ENCODE data around the gene C11orf71.

The C11orf71 gene, protein sequence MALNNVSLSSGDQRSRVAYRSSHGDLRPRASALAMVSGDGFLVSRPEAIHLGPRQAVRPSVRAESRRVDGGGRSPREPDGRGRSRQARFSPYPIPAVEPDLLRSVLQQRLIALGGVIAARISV

DNA sequence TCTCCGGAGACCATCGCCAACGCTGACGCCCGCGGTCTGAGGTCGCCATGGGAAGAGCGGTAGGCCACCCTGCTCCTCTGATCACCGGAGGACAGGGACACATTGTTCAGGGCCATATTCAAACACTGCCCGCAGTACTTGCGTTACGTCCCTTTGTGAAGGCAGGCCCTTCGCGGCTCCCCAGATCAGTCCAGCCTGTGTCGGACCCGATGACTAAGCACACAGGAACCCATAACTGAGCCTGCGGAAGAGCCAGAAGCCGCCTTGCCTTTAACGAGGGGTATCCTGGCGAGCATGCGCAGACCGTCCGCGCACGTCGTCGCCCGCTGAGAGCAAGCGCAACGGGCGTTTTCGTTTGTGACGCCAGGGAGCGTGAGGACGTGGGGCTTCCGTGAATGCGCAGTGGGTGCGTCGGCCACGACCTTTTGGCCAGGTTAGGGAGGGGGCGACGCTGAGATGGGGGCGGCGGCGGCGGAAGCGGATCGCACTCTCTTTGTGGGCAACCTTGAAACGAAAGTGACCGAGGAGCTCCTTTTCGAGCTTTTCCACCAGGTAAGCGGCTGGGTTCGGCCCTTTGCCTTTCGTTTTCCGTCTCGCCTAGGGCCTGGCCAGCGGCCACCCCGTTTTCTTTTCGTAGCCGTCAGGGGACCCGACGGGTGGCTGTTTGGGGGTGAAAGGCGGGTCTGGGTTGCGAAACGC lies at the start of gene C11orf71, which contains the start of gene RBM7:
Gene C11orf71, minus strand, starts transcription at position 296 of the 699 bp plus-strand sequence. Its CDS starts 180 bp downstream, at position 116.
Gene RBM7, plus strand, starts transcription at position 451 of the 699 bp plus-strand sequence. Its CDS starts 6 bp downstream, at position 457.
- peak; percentile 99 to 100 (median 100) for DNase-seq

DNA sequence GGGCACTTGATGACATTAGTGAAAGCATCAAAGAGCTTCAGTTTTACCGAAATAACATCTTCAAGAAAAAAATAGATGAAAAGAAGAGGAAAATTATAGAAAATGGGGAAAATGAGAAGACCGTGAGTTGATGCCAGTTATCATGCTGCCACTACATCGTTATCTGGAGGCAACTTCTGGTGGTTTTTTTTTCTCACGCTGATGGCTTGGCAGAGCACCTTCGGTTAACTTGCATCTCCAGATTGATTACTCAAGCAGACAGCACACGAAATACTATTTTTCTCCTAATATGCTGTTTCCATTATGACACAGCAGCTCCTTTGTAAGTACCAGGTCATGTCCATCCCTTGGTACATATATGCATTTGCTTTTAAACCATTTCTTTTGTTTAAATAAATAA lies 49.5 kb upstream of the C11orf71 start:
- no peak for DNase-seq

DNA sequence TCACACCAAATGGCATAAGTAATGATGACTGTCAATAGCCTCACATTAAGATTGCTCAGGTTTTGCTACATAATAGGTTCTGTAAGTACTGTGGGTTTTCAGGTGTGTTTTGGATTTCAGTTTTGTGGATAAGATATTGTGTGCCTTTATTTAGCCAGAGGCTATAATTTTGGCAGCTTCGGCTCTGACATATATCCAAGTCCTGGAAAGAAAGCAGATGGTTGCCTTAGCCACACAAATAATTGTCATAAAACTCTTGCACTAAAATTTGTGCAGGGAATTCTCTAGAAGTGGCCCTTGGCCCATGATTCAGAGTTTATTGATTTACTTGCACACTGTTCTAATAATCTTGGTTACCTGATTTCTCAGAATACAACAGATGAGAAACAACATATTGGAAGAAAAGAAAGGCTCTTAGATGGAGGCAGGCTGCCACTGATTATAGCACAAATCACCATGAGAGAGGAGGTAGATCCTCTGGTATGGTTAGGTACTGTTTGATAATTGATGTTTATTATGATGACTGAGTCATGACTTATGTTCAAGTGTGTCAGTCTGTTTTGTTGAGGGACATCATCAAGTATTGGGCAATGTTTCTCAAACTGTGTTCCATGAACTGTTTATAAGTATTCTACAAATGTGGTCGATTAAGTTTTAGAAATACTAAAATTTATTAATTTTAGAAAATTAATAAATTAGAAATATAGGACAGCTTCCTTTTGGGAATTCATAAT lies 48.6 kb upstream of the C11orf71 start:
- no peak for DNase-seq

DNA sequence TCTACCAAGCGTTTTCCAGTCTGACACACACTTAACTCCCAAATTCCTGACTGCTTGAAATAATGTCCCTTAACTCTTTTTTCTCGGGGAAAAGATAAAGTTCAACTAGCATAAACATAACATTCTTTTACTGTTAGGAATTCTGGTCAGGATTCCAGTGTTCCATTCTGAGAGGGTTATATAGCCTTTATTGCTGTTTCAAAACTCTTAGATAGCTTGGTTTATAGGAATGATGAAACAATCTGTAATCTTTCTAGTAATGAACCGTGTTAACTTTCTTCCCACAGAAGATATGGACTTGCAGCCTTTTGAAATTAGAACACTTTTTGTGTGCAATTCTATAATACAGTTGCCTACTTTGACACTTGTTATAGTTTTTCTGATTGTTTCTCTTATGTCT lies 47.6 kb upstream of the C11orf71 start:
- no peak for DNase-seq

DNA sequence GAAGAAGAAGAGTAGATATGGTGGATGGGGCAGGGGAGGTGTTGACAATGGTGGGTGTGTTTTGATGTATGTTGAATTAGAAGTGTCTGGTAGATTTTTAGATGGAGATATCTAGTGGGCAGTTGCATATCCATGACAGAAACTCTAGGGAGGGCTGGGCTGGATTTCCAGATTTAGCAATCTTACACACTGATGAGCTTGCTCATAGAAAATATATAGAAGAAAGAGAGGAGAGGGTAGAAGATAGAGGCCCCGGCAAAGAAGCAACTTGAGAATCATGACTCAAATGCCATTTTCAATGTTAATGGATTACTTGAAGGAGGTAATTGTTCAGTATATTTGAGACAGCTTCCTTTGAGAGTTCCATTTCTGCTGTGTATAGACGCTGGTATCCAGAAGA lies 47.1 kb upstream of the C11orf71 start:
- no peak for DNase-seq

DNA sequence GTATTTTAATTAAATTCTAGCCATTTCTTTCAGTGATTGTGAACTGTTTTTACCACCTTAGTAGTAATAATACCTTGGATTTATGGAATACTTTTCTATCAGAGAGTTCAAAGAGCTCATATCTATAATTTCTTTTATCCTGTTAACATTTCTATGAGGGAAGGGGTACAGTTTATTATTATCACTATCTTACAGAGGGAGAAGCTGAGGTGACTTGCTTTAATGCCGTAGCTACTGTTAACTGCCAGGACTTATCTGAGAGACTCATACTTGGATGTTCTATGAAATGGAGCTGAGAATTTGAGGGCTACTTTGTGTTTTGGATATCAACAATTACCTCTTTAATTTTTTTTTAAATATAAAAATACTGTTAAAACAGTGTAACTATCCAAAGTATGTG lies 42.2 kb upstream of the C11orf71 start:
- DNase-seq: no peak

DNA sequence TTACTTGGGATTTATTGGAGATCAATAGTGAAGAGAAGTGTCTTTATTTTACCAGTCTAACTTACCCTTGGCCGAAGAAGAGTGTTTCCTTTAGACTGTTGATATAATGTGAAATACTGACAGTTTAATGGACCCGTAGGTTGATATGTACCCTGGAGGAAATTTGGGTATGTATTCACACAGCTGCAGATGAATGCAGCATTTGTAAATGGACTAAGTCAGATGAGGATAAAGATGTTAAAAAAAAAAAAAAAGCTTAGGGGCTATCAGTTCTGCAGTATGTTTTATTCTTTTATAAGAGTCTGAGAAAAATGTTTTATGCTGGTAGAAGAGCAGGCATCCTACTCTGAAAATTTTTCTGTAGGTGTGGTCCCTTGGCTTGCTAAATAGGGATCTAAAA lies 41.6 kb upstream of the C11orf71 start:
- no peak for DNase-seq

DNA sequence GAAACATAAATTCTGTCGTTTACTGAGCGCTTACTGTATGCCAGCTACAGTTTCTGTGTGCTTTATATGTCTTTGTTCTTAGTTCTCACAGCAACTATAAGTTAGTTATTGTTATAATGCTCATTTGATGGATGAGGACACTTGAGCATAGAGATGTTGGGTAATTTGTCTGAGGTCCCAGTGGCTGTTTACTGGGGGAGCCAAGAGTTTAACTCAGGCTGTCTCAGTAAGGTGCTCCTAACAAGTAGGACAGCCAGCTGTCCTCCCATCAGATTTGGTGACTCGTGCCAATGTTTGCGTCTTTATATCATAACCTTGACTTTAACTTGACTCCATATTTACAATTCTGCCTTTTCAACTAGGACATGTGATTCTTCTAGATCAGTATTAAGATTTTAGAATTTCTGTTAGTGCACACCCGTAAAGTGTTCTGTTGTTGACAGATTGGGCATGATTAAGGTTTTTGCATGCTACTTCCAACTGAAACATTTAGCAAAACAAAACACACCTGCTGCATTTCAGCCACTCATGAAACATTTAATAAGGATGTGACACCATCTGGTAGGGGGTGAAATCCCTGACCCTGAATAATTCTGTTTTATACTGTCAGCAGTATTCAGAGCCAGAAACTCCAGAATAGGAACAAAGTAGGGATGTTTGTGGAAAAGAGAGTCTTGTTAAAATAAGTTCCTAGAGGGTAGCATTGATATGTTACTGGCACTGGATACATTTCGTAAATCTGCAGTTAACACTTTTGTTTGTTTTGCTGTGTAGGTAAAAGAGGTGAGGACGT lies 40.9 kb upstream of the C11orf71 start:
- no peak for DNase-seq

DNA sequence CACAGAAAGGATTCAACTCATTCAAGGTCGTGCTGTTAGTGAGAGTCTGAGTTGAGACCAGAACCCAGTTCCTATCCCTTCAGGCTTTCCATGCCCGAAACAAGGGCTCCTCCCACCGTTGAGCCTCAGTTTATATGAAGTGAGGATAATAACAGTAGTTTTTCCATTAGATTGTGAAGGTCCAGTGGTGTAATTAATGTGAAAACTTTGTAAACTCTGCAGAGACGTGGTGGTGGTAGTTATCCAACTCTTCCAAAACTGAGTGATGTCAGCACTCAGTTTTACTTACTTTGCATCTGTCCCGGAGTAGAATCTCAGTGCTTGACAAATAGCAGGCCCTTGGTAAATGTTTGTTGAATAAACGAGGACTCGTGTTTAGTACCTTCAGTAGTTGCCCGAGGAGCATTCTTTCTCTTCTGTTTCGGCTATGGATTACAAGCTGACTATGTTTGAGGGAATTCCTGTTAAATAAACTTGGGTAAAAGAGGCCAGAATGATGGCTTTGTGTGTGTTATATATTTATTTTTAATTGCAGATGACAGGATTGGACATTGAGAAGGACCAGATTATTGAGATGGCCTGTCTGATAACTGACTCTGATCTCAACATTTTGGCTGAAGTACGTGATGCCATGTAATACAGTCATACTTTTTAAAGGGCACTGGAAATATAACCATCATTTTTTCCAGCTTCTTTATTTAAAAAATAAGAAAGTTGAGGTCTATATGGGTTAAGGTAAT lies 40.0 kb upstream of the C11orf71 start:
- DNase-seq: peak in 1 of 3 donors; percentile 4

DNA sequence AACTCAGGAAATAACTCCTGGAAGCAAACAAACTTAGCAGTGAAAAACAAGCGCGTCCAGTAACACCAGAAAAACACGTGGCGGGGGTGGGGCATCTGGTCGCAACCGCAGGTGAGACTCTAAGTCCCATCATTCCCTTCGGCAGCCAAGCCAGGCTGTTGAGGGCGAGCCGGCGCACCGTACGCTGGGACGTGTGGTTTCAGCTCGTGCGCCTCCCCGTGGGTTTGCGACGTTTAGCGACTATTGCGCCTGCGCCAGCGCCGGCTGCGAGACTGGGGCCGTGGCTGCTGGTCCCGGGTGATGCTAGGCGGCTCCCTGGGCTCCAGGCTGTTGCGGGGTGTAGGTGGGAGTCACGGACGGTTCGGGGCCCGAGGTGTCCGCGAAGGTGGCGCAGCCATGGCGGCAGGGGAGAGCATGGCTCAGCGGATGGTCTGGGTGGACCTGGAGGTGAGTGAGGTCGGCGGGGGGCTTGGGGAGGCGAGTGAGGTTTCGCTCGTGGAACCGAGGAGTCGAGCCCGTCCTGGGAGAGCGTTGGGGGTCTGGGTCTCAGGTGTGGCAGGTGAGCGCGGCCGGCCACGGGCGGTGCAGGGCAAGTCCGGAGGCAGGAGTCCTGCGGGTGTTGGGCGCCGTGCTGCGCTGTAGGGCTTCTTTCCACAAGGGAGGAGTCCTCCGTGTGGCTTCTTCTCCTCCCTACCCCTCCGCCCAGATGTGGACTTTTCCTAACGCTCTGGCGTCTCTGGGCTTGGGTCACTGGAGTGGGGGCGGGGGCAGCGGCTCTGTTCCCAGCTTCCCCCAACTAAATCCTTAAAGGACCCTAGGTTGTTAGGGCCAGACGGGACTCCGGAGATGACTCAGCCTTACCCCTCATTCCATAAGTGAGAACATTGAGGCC lies 39.2 kb upstream of the C11orf71 start, which contains the start of gene REXO2:
Gene REXO2, plus strand, starts transcription at position 239 of the 892 bp plus-strand sequence. Its CDS starts 62 bp downstream, at position 301.
- DNase-seq: peak; percentile 93 to 96 (median 95)

DNA sequence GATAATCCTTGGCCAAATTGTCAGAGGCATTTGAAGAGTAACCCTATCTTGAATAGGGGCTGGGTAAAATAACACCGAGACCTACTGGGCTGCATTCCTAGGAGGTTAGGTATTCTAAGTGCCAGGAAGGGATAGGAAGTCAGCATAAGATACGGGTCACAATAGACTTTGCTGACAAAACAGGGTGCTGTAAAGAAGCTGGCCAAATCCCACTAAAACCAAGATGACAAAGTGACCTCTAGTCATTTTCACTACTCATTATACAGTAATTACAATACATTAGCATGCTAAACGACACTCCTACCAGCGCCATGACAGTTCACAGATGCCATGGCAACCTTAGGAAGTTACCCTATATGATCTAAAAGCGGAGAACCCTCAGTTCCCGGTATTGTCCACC lies 38.0 kb upstream of the C11orf71 start:
- DNase-seq: no peak

DNA sequence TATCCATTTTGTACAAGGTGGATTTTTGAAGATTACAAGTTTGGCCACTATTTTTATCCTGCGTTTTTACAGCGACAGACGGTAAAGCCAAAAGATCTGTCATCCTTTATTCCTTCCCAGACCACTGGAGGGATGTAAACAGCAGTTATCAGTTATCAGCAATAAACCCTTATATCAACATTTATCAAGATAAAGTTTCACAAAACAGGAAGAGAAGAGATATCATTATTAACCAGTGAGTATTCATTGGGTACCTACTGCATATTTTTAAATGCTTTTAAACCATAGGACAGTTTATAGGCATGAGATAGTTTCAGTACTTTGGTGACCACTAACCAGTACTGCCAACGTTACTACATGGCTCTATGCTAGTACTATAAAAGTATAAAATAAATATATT lies 33.1 kb upstream of the C11orf71 start:
- DNase-seq: no peak

DNA sequence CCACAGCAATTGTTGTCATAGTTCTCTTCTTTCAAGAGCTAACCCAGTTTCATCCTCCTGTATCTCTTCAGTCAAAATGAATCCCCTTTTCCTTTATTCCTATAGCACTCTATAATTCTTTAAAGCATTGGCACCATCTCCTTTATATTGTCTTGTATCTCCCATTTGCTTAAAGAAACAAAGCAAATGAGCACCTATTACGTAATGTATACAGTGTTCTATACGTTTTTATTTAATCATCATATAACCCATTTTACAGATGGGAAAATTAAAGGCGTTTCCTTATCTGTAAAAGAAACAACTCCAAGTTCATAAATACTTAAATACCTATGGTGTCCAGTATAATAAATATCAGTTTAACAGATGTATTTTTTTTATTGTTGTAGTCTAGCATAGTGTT lies 32.6 kb upstream of the C11orf71 start:
- DNase-seq: no peak

DNA sequence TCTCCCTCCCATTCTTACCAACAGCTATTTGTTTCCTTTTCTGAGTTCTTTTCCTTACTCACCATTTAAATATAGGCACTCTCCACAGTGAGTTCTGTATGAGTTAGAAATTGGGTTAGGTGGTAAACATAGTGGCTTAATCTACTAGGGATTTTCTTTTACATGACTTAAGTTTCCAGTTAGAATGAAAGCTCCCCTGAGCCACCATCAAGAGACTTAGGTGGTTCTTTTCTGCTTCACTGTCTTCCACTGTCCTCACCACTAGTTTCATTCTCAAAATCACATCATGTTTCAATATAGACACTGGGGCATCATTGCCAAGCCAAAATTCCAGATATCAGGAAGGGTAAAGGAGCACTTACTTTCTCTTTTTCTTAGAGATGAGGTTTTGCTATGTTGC lies 30.0 kb upstream of the C11orf71 start:
- no peak for DNase-seq

DNA sequence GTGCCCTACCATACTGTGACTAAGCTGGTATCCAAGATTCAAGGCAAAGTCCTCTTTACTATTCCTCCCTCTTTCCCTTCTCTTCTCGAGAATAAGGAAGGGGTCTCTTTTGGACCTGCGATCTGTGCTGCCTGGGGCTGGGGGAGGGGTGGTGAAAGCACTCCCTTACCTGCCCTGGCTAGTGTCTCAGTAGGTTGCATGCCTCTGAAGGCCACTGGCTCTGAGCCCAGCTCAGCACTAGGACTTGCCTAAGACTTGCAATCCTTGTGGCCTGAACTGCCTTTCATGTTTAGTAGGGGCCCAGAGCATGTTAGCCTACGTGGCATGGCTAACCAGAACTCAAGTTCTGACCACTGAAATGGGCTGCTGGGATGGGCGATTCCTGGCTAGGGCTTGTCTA lies 26.0 kb upstream of the C11orf71 start:
- DNase-seq: no peak

DNA sequence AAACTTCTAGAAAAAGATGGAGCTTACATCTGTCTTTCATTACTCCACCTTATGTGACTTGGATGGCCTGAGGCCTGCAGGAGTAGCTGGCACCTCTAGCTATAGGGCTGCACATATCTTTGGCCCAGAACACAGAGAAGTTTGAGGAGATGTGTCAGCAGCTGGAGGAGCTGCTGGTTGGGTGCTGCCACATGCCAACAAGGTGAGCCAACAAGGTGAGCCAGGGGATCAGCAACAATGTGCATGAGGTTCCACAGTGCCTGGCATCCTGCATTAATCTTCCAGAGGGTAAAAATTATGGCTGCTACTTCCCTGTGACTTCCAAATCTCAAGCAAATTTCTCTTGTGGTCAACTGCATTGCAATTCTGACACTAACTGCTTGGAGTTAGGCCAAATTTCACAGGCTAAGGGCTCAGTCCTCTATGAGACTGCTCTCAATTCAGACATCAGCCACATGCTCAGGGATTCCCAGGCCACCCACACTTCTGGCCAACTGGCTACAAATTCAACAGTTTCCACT lies 16.2 kb upstream of the C11orf71 start:
- DNase-seq: no peak

DNA sequence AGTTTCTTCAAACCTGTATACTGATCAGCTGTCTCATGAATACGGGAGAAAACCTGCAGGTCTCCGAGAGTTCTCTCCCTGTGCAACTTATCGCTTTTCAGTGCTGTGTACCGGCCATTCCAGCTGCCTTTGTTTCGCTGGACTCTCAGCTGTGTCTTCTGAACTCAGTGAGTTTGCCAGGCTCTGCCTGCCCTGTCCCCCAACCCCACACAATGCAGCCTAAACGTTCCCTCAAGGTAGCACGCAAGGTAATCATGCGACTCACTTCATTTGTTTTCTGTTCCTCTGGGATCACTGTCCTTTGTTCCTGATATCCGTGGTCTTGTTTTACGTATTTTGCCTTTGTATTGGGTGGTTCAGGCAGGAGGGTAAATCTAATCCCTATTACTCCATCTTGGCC lies 13.6 kb upstream of the C11orf71 start:
- no peak for DNase-seq

DNA sequence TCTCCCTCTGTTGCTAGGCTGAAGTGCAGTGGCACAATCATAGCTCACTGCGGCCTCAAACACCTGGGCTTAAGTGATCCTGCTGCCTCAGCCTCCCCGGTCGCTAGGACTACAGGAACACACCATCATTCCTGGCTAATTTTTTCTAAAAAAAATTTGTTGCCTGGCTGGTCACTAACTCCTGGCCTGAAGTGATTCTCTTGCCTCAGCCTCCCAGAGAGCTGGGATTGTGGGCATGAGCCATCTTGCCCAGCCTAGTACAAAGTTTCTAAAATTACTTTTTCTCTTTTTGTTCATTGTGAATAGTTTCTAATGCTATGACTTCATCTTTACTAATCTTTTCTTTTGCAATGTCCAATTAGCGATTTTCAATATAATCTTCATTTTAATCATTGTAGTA lies 12.6 kb upstream of the C11orf71 start:
- DNase-seq: no peak

DNA sequence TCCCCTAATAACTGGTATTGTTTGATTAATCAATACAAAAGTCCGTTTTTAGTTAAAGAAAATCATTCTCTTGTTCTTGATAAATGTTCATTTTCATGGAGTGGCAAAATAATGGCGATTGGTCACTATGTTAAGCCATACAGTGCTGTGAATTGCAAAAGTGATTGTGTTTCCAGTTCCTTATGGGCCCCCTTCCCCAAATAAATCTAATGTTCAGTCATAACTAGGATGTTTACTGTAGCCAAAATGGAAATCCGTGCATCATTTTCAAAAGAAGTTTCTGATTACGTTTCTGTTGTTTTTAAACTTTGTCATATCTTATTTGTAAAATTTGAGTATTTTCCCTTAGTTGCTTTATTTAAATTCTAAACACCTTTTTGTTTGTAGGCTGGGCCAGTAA lies 1.0 kb upstream of the C11orf71 start:
- peak; percentile 23 to 47 (median 40) for DNase-seq

DNA sequence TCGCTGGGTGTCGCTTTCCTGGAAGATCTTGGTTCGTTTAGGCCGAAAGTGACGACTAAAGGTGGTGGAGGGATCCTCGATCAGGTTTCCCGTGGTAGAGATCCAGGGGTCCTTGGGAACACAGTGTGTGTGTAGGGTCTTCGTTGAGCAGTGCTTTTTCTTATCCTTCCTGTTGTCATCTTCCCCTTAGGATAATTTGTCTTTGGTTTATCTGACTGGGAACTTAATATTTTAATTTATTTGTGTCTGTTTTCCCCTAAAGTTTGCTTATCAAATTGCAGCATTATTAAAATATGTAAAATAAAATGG lies 558 bp upstream of the C11orf71 start:
- DNase-seq: no peak

DNA sequence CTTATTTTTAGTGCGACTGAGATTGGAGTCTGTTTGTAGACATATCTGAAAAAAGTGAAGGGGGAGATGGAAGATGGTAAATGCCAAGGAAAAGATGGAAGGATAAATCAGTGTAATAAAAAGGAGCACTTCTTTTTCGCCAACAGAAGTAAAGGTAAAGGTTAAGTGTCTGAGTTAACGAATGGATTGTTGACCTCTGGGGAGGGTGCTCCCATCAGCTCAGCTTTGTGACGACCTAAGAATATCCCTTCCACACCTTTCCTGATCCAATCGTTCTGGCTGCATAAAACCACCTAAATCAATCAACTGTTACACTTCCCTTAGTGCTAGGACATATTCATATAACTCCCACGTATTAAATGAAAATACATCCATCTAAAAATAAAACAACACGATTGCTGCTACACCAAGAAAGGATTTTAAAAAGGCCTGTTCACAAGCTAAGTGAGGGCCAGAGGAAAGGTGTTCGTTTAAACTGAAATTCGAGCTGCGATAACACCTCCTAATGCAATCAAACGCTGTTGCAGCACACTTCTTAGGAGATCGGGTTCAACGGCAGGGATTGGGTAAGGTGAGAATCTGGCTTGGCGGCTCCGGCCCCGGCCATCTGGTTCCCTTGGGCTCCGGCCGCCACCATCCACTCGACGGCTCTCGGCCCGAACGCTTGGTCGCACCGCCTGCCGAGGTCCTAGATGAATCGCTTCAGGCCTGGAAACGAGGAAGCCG lies 658 bp downstream of the C11orf71 start:
- DNase-seq: no peak

Data from suppressor macrophage treated with lipopolysaccharide for 1 hour (primary cell).